Tracheal epithelial cell (primary cell): ENCODE results near the gene GGT6. TPM values are rescaled to one million over a fixed set of nuclear protein-coding genes. Genes with fewer than 3 reads are reported as not detected.

ENCODE experiments used
- total RNA-seq: library from RNA; depleted of rRNA; stranded (reverse); fragments of >200 nt; gene quantifications from 2 replicates; pipeline ENCODE4 v1.2.1, GENCODE V29; 2014

GGT6 gene
- total RNA-seq: 2.2 and 7.7 TPM in 2 replicates

GRCh38 chr17:4560421-4560820, at the start of gene GGT6:
GGT6 (minus strand) TSS chr17:4560577; CDS start chr17:4560521, 56 bp downstream.

DNA sequence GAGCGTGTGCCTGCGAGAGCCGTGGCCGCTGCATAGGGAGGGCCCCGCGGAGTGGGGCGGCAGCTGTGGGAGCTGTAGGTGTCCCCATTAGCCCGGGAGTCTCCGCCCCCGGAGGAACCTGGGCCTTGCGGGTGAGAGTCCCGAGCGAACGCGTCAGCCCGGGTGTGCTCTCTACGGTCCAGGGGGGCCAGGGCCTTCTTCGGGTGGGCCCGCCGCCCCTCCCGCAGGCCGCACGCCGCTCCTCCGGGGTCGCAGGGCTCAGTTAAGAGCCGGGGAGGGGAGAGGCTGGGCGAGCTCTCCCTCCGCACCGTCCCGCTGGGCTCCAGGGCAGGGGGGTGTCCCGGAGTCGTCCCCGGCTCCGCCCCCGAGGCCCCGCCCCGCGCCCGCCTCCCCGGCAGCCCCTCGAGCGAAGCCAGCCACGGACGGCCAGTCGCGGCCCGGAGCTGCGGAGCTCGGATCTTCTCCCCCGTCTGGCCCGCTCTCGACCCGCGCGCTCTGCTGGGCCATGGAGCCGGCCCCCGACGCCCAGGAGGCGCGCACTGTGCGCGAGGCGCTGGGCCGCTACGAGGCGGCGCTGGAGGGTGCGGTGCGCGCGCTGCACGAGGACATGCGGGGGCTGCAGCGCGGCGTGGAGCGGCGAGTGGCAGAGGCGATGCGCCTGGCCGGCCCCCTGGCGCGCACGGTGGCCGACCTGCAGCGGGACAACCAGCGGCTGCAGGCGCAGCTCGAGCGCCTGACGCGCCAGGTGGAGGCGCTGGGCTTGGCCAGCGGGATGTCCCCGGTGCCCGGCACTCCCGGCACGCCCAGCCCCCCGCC, 23.9 kb upstream of the GGT6 start, which contains the start of gene SMTNL2:
Gene SMTNL2 (plus strand): TSS at position 429 of the 816 bp plus-strand sequence. CDS start 77 bp downstream, at position 506.

DNA sequence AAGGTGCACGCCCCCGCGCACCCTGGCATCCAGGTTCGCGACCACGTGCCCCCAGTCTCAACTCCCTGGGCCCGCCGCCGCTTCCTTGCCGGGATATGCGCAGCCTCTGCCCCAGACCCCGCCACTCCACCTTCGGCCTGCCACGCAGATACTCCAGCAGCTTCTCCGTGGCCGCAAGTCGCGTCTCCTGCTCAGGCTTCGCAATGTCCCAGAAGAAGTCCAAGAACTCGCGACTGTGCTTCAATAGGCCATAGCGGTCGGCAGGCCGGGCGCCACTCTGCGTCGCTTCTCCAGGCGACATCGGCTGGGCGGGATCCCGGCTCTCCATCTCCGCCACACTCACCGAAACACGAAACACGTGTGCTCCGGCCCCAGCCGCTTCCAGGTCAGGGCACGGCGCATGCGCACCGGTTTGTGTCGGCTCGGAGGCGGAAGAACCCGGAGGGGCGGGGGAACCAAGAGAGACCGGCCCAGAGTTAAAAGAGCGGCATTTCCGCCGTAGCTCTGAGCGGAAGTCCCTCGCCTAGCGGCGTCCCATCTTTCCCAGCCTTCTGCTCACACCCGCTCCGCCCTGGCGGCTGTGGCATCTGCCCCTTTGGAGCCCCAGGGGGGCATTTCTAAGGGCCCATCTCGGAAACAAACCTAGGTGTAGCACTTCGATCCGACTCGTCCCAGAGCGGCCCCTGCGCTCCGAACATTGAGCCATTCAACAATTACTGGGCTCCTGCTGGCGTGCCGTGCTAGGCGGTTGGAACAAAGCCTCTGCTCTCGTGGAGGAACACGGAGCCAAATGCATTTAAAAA, 5.2 kb downstream of the GGT6 start, which contains the start of gene MYBBP1A:
Gene MYBBP1A (minus strand): TSS at position 388 of the 803 bp plus-strand sequence. CDS start 60 bp downstream, at position 328.

Other genes with a start within 250 kb of the GGT6 start
- gene UBE2G1, start 193.9 kb downstream of the GGT6 start, total RNA-seq: 58.8 and 63.3 TPM in 2 replicates
- 0.72 TPM in 1 of 2 replicates, not detected in the other for gene SPNS3, start 126.6 kb downstream of the GGT6 start, total RNA-seq
- 2.8 and 45.1 TPM in 2 replicates for gene SPNS2, start 61.7 kb downstream of the GGT6 start, total RNA-seq
- 84.8 and 88.9 TPM in 2 replicates for gene MYBBP1A, start 5.2 kb downstream of the GGT6 start, total RNA-seq
- under 0.01 TPM in 1 of 2 replicates, not detected in the other for gene SMTNL2, start 24.0 kb upstream of the GGT6 start, total RNA-seq
- not detected in 2 replicates for gene ALOX15, start 81.1 kb upstream of the GGT6 start, total RNA-seq
- gene PELP1, start 143.6 kb upstream of the GGT6 start, total RNA-seq: 30.9 and 36.4 TPM in 2 replicates
- 3.1 and 5.3 TPM in 2 replicates for gene ARRB2, start 150.1 kb upstream of the GGT6 start, total RNA-seq
- gene MED11, start 170.9 kb upstream of the GGT6 start, total RNA-seq: 12.6 and 13.5 TPM in 2 replicates
- 0.21 and 1.2 TPM in 2 replicates for gene ZMYND15, start 179.3 kb upstream of the GGT6 start, total RNA-seq
- gene CXCL16, start 179.4 kb upstream of the GGT6 start, total RNA-seq: 13.9 and 42.2 TPM in 2 replicates
- not detected in 2 replicates for gene TM4SF5, start 211.3 kb upstream of the GGT6 start, total RNA-seq
- gene VMO1, start 225.8 kb upstream of the GGT6 start, total RNA-seq: 0.72 and 1.1 TPM in 2 replicates
- gene GLTPD2, start 228.4 kb upstream of the GGT6 start, total RNA-seq: not detected in 2 replicates
- 121 and 163 TPM in 2 replicates for gene PSMB6, start 235.6 kb upstream of the GGT6 start, total RNA-seq
- gene PLD2, start 246.6 kb upstream of the GGT6 start, total RNA-seq: 15.3 and 25.8 TPM in 2 replicates